ENCODE measurements around the gene PARVG. TPM values are rescaled to one million over a fixed set of nuclear protein-coding genes. Genes with fewer than 3 reads are reported as not detected.

The PARVG gene
- total RNA-seq, 3 donors from 2014 or later: 10.2 to 39.2 (median 26.2) TPM

DNA sequence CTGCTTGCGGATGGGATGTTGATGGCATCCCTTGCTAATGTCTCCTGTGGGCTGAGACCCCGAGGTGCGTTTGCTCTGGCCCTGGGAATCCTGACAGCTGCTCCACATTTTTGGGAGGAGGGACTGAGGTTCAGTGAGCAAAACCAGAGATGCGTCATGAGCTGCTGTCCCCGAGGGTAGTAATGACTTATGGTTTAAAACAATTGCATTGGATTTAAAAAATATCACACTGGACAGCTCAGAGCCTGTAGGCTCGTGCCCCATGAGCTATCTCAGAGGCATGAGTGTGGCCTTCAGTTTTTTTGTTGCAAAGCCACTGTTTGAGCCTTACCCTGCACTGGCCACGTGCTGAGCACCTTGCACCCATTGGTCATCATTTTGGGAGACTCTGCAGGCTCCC, 20.9 kb upstream of the PARVG start:
- H3K36me3 ChIP-seq: no peaks in the 10 kb centered on the region
- intact Hi-C loops (cut with DNase I; ENCODE audit: low total_unique reads): no loop called here
- DNase-seq (ENCODE audit: low spot score in 2 of 2): no peak

DNA sequence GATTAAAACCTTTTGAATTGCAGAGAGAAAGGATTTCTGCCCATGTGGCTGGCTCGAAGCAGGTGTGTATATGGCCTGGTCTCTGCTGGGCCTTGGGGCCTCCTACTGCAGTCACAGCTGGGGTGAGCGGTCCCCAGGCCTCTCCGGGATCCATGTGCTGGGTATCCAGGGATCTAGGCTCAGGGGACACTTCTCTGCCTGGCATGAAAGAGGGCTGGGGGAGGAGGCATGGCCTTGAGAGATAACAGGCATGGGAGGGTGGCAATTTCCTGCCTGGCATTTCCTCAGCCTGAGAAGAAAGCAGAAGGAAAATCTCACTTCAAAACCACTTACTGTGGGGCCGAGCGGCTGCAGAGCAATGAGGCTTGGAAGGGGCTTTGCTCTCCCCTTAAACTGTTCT, 20.3 kb upstream of the PARVG start:
- H3K4me3 ChIP-seq: no peak overlapping the region
- H3K4me1 ChIP-seq: no peaks in the 10 kb centered on the region
- DNase-seq (ENCODE audit: low spot score in 2 of 2): no peak
- H3K27ac ChIP-seq: no peak overlapping the region
- no peaks in the 10 kb centered on the region for H3K9me3 ChIP-seq
- H3K36me3 ChIP-seq: no peaks in the 10 kb centered on the region
- no peak for TF ChIP-seq POLR2A (IDR thresholded peaks at IDR 0.05)
- TF ChIP-seq, protein P1, sequence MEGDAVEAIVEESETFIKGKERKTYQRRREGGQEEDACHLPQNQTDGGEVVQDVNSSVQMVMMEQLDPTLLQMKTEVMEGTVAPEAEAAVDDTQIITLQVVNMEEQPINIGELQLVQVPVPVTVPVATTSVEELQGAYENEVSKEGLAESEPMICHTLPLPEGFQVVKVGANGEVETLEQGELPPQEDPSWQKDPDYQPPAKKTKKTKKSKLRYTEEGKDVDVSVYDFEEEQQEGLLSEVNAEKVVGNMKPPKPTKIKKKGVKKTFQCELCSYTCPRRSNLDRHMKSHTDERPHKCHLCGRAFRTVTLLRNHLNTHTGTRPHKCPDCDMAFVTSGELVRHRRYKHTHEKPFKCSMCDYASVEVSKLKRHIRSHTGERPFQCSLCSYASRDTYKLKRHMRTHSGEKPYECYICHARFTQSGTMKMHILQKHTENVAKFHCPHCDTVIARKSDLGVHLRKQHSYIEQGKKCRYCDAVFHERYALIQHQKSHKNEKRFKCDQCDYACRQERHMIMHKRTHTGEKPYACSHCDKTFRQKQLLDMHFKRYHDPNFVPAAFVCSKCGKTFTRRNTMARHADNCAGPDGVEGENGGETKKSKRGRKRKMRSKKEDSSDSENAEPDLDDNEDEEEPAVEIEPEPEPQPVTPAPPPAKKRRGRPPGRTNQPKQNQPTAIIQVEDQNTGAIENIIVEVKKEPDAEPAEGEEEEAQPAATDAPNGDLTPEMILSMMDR (IDR thresholded peaks at IDR 0.05): no peak
- no peak for TF ChIP-seq POLR2AphosphoS5 (IDR thresholded peaks at IDR 0.05)
- H3K27me3 ChIP-seq: no peaks in the 10 kb centered on the region
- intact Hi-C loops (cut with DNase I; ENCODE audit: low total_unique reads): no loop called here

More for the DNA sequence above, 20.9 kb upstream of the PARVG start:
- H3K4me1 ChIP-seq: no peaks in the 10 kb centered on the region
- no peaks in the 10 kb centered on the region for H3K27me3 ChIP-seq
- no peak overlapping the region for H3K27ac ChIP-seq
- no peak for TF ChIP-seq POLR2AphosphoS5 (IDR thresholded peaks at IDR 0.05)
- no peak for TF ChIP-seq POLR2A (IDR thresholded peaks at IDR 0.05)
- TF ChIP-seq, protein P1 (IDR thresholded peaks at IDR 0.05): no peak
- no peak overlapping the region for H3K4me3 ChIP-seq
- no peaks in the 10 kb centered on the region for H3K9me3 ChIP-seq

DNA sequence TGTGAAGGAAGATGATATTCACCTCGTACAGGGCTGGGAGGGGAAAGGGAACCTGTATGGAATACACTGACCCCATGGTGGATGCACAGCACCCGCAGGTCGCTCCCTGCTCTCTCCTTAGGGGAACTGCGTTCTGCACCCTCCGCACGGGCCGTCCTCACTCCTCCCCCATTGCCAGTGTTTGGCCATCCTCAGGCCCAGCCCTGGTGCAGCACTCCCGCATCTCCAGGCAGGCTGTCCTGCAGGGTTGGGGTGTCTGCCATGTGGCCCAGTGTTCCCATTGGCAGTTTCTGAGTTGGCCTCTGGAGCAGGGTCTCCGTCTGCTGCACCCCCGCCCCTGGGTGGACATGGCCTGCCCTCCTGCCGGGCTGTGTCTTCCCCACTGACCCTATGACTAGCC, 19.1 kb upstream of the PARVG start:
- no peaks in the 10 kb centered on the region for H3K36me3 ChIP-seq
- no peak overlapping the region for H3K27ac ChIP-seq
- intact Hi-C loops (cut with DNase I; ENCODE audit: low total_unique reads): no loop called here
- H3K27me3 ChIP-seq: no peaks in the 10 kb centered on the region
- H3K4me1 ChIP-seq: no peaks in the 10 kb centered on the region
- no peak for DNase-seq (ENCODE audit: low spot score in 2 of 2)
- H3K9me3 ChIP-seq: no peaks in the 10 kb centered on the region
- no peak for TF ChIP-seq POLR2A (IDR thresholded peaks at IDR 0.05)
- TF ChIP-seq, protein P1 (IDR thresholded peaks at IDR 0.05): no peak
- TF ChIP-seq POLR2AphosphoS5 (IDR thresholded peaks at IDR 0.05): no peak
- no peak overlapping the region for H3K4me3 ChIP-seq

DNA sequence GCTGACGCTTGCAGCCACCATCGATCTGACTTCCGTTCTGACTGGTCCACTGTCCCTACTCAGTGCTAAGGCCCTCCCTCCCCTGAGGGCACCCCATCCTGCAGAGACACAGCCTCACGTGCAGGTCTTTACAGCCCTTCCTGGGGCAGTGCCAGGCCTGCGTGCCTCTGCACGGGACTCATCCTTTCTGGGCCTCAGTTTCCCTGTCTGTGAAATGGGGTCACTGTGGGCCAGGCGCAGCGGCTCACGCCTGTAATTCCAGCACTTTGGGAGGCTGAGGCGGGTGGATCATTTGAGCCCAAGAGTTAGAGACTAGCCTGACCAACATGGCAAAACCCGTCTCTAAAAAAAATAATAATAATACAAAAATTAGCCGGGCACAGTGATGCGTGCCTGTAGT, 17.8 kb upstream of the PARVG start:
- H3K9me3 ChIP-seq: no peaks in the 10 kb centered on the region

DNA sequence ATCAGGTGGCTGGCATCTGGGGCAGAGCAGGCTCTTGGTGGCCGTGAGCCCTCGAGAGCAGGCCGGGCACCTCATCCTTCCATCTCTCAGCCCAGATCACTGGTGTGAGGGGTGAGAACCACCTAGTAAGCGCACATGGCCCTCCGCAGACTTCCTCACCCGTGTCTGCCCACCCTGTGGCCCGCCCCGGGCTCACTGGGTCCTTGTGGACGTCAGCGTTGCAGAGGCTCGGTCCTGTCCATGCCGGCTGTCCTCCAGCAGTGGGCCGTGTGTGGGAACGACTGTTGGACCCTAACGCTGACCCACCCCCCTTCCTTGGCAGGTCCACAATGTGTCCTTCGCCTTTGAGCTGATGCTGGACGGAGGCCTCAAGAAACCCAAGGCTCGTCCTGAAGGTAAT, 17.2 kb upstream of the PARVG start:
- no peak for DNase-seq (ENCODE audit: low spot score in 2 of 2)
- H3K36me3 ChIP-seq: no peaks in the 10 kb centered on the region
- H3K27me3 ChIP-seq: no peaks in the 10 kb centered on the region
- TF ChIP-seq, protein P1 (IDR thresholded peaks at IDR 0.05): no peak
- H3K4me1 ChIP-seq: no peaks in the 10 kb centered on the region
- H3K4me3 ChIP-seq: no peak overlapping the region
- intact Hi-C loops (cut with DNase I; ENCODE audit: low total_unique reads): no loop called here
- no peaks in the 10 kb centered on the region for H3K9me3 ChIP-seq
- H3K27ac ChIP-seq: no peak overlapping the region

More for the DNA sequence above, 17.8 kb upstream of the PARVG start:
- intact Hi-C loops (cut with DNase I; ENCODE audit: low total_unique reads): no loop called here
- no peak overlapping the region for H3K27ac ChIP-seq
- H3K27me3 ChIP-seq: no peaks in the 10 kb centered on the region
- H3K4me3 ChIP-seq: no peak overlapping the region
- TF ChIP-seq, protein P1 (IDR thresholded peaks at IDR 0.05): no peak
- TF ChIP-seq POLR2AphosphoS5 (IDR thresholded peaks at IDR 0.05) (no peak), POLR2A (IDR thresholded peaks at IDR 0.05) (no peak)
- DNase-seq (ENCODE audit: low spot score in 2 of 2): no peak
- no peaks in the 10 kb centered on the region for H3K4me1 ChIP-seq
- no peaks in the 10 kb centered on the region for H3K36me3 ChIP-seq

Data from breast epithelium (tissue), 4 donors.